Mesenteric fat pad (tissue), 1 donor: ENCODE measurements around the gene NUP62. TPM values are rescaled to one million over a fixed set of nuclear protein-coding genes. Genes with fewer than 3 reads are reported as not detected.

Experiments
- microRNA-seq: library from miRNA; unstranded; fragments of <30 nt; microRNA quantifications from one replicate; pipeline ENCODE4 v1.2.0, GENCODE V29; 2020; ENCODE audit warnings: borderline number of aligned reads
- total RNA-seq: library from RNA; stranded (reverse); fragmentation: NEBNext Ultra II Directional; extraction: Animal tissue kit (Norgen Biotek cat#: 25700); gene quantifications from one replicate; pipeline ENCODE4 v1.2.1, GENCODE V29; 2021
- donor health status: DM: yes; HTN: yes; CAD: no.

The NUP62 gene
- total RNA-seq, 1 donor from 2014 or later: 34.5 TPM

Small RNAs within 50 kb of the gene (microRNA-seq; reads per million reads assigned to microRNA genes)
- not detected for gene MIR4750

Other genes with a start within 250 kb of the NUP62 start
- 1.3 TPM for gene ADM5, start 239.9 kb downstream of the NUP62 start, total RNA-seq
- gene CPT1C, start 238.4 kb downstream of the NUP62 start, total RNA-seq: 7.2 TPM
- 1.0 TPM for gene TSKS, start 166.2 kb downstream of the NUP62 start, total RNA-seq
- gene AP2A1, start 162.5 kb downstream of the NUP62 start, total RNA-seq: 96.4 TPM
- gene FUZ, start 116.2 kb downstream of the NUP62 start, total RNA-seq: 12.7 TPM
- gene MED25, start 111.2 kb downstream of the NUP62 start, total RNA-seq: 40.4 TPM
- 99.4 TPM for gene PTOV1, start 78.3 kb downstream of the NUP62 start, total RNA-seq
- 57.6 TPM for gene PNKP, start 61.9 kb downstream of the NUP62 start, total RNA-seq
- 38.8 TPM for gene AKT1S1, start 52.1 kb downstream of the NUP62 start, total RNA-seq
- gene TBC1D17, start 51.8 kb downstream of the NUP62 start, total RNA-seq: 39.9 TPM
- gene IL4I1, start 32.6 kb downstream of the NUP62 start, total RNA-seq: 2.3 TPM
- gene ATF5, start 299 bp downstream of the NUP62 start, total RNA-seq: 46.1 TPM
- 3.0 TPM for gene SIGLEC11, start 31.7 kb upstream of the NUP62 start, total RNA-seq
- gene VRK3, start 95.9 kb upstream of the NUP62 start, total RNA-seq: 27.5 TPM
- gene ZNF473, start 96.5 kb upstream of the NUP62 start, total RNA-seq: 6.8 TPM
- gene IZUMO2, start 233.8 kb upstream of the NUP62 start, total RNA-seq: not detected